Stomach (tissue), 9 donors: ENCODE results near the gene PNKP. TPM values are rescaled to one million over a fixed set of nuclear protein-coding genes. Genes with fewer than 3 reads are reported as not detected.

Experiments used
- DNase-seq, 2 donors: peaks; one replicate each; pipeline versions ENCODE4 v3.0.0 to v3.0.0-alpha.2; 2013 to 2019
- H3K27ac ChIP-seq, 5 donors: fragments of 200-600 bp in 4 of 5; sonication (generic) in 4 of 5; one replicate each; pipeline ENCODE4 v1.5.1; 2013 to 2019; ENCODE audit warnings: mild to moderate bottlenecking in 1 of 5, moderate library complexity in 1 of 5
- H3K27me3 ChIP-seq, 3 donors: fragments of 200-600 bp; sonication (generic); one replicate each; pipeline ENCODE4 v1.5.1; 2017 to 2019; ENCODE audit warnings: mixed run types in 1 of 3
- H3K36me3 ChIP-seq, 4 donors: fragments of 200-600 bp; sonication (generic); 1 replicate in 3 of 4; 2 replicates in 1 of 4; pipeline ENCODE4 v1.5.1; 2016 to 2019
- H3K4me1 ChIP-seq, 4 donors: fragments of 200-600 bp; sonication (generic); one replicate each; pipeline ENCODE4 v1.5.1; 2016 to 2019
- H3K4me3 ChIP-seq, 4 donors: fragments of 200-600 bp; sonication (generic) in 3 of 4; one replicate each; pipeline ENCODE4 v1.5.1; 2016 to 2019; ENCODE audit warnings: mild to moderate bottlenecking in 1 of 4
- H3K9me3 ChIP-seq, 4 donors: fragments of 200-600 bp; sonication (generic); one replicate each; pipeline ENCODE4 v1.5.1; 2016 to 2019
- CTCF ChIP-seq, 7 experiments: fragments of 450-650 bp in 4 of 7; fragments of 200-600 bp in 3 of 7; sonication (generic) in 3 of 7; IDR thresholded peaks; one replicate each; pipeline ENCODE4 v1.5.1; 2016 to 2019; ENCODE audit warnings: antibody characterized with exemption in 7 of 7, control low read depth in 2 of 7, mild to moderate bottlenecking in 1 of 7
- EP300 ChIP-seq: sonication (generic); formaldehyde crosslinking; IDR thresholded peaks from one replicate; pipeline ENCODE4 v1.6.1; 2017; ENCODE audit warnings: antibody characterized with exemption
- POLR2A ChIP-seq, 4 donors: fragments of 450-650 bp; IDR thresholded peaks; one replicate each; pipeline ENCODE4 v1.6.1; 2016; ENCODE audit warnings: antibody characterized with exemption in 4 of 4, control low read depth in 2 of 4, mild to moderate bottlenecking in 1 of 4, moderate library complexity in 1 of 4
- POLR2AphosphoS5 ChIP-seq, 3 donors: sonication (generic); formaldehyde crosslinking; IDR thresholded peaks; one replicate each; pipeline ENCODE4 v1.6.1; 2016; ENCODE audit warnings: antibody characterized with exemption in 3 of 3
- WGBS, 5 donors: extraction: QIAGEN DNeasy Blood & Tissue Kit in 3 of 5; methylation state at CpG; one replicate each; pipeline versions ENCODE4 v1.1.5 to v1.1.7; 2013 to 2018; 5-methylcytosine and 5-hydroxymethylcytosine counted together
- intact Hi-C: fragments of 100-400 bp; cut with DNase I; formaldehyde crosslinking; loops from one replicate; pipeline ENCODE4 v1.15.1; 2023; ENCODE audit warnings: low total_unique reads
- polyA plus RNA-seq, 3 donors: library from polyadenylated mRNA; stranded (reverse); fragments of 200-250 nt; gene quantifications; one replicate each; pipeline ENCODE4 v1.2.3, GENCODE V29; 2013
- total RNA-seq, 5 donors: library from RNA; depleted of rRNA; stranded (reverse); fragments of >200 nt; gene quantifications; one replicate each; pipeline versions ENCODE4 v1.1.0 to v1.2.3, GENCODE V29; 2014 to 2016
- donor health status: healthy with polysubstance abuse.
- donor health status: Bipolar disorder and iron deficiency.
- donor health status: healthy.

Gene PNKP
- total and polyA plus RNA-seq, 8 donors, result 30.3 to 208 (median 57.9) TPM

- DNase-seq, result no peak
- intact Hi-C loops, result no loop called here
- Histone ChIP-seq H3K27ac (no peak overlapping the region), H3K9me3 (no peaks in the 10 kb centered on the region), H3K36me3 (peaks cover 23 to 53% (median 47%) of the 10 kb centered on the region in 4 donors), H3K4me3 (no peak overlapping the region), H3K4me1 (peaks cover 0 to 14% (median 6%) of the 10 kb centered on the region in 4 donors), H3K27me3 (no peaks in the 10 kb centered on the region)
- WGBS, 5 donors, result 91 to 95% (median 94%) methylated on average over 16 of the region's 16 CpGs
- no peak for TF ChIP-seq EP300
- TF ChIP-seq POLR2A (IDR thresholded peaks at IDR 0.05), result no peak
- no peak for TF ChIP-seq POLR2AphosphoS5 (IDR thresholded peaks at IDR 0.05)
- no peak for TF ChIP-seq CTCF (IDR thresholded peaks at IDR 0.05)
Measured at GRCh38 chr19:49906879-49907564, 39.6 kb upstream of the PNKP start.

- DNase-seq, result no peak
- no peak overlapping the region for H3K27ac ChIP-seq
- no peaks in the 10 kb centered on the region for H3K4me1 ChIP-seq
- H3K4me3 ChIP-seq, result no peak overlapping the region
- H3K9me3 ChIP-seq, result no peaks in the 10 kb centered on the region
- intact Hi-C loops, result no loop called here
- TF ChIP-seq EP300 (no peak), CTCF (IDR thresholded peaks at IDR 0.05) (no peak), POLR2AphosphoS5 (IDR thresholded peaks at IDR 0.05) (no peak), POLR2A (IDR thresholded peaks at IDR 0.05) (no peak)
- peaks cover 20 to 36% (median 33%) of the 10 kb centered on the region in 4 donors for H3K36me3 ChIP-seq
- no peaks in the 10 kb centered on the region for H3K27me3 ChIP-seq
- 51 to 73% (median 63%) methylated on average over 6 of the region's 6 CpGs for WGBS, 5 donors
Measured at GRCh38 chr19:49904136-49904535, 36.8 kb upstream of the PNKP start.

GRCh38 chr19:49896863-49897621 lies 29.7 kb upstream of the PNKP start, which contains the start of gene IL4I1:
TSS of gene IL4I1 (minus strand) at chr19:49896887. CDS start at chr19:49896160, 727 bp downstream.
- Histone ChIP-seq H3K9me3 (no peaks in the 10 kb centered on the region), H3K36me3 (no peaks in the 10 kb centered on the region), H3K4me1 (peaks cover 12 to 21% (median 13%) of the 10 kb centered on the region in 4 donors), H3K4me3 (peak within 1 kb of the TSS in 1 of 4 donors; percentile 14), H3K27me3 (peaks cover 0 to 19% (median 0%) of the 10 kb centered on the region in 3 donors), H3K27ac (peak within 1 kb of the TSS in 3 of 5 donors; percentile 46 to 66 (median 55))
- WGBS, 5 donors, result 28 to 41% (median 33%) methylated on average over 12 to 20 of the region's 20 CpGs
- intact Hi-C loops, result no loop called here
- peak in 1 of 2 donors; percentile 57 for DNase-seq
- no peak for TF ChIP-seq POLR2AphosphoS5 (IDR thresholded peaks at IDR 0.05)
- TF ChIP-seq EP300, result no peak
- no peak for TF ChIP-seq POLR2A (IDR thresholded peaks at IDR 0.05)
- no peak for TF ChIP-seq CTCF (IDR thresholded peaks at IDR 0.05)

GRCh38 chr19:49895566-49896297 lies 28.4 kb upstream of the PNKP start:
- 62 to 75% (median 65%) methylated on average over 14 to 17 of the region's 17 CpGs for WGBS, 5 donors
- peaks cover 12 to 25% (median 18%) of the 10 kb centered on the region in 4 donors for H3K4me1 ChIP-seq
- intact Hi-C loops, result no loop called here
- H3K4me3 ChIP-seq, result no peak overlapping the region
- H3K27ac ChIP-seq, result peak overlapping the region in 1 of 5 donors; percentile 66
- no peaks in the 10 kb centered on the region for H3K36me3 ChIP-seq
- peaks cover 0 to 29% (median 4%) of the 10 kb centered on the region in 3 donors for H3K27me3 ChIP-seq
- DNase-seq, result no peak
- TF ChIP-seq POLR2A (IDR thresholded peaks at IDR 0.05), result no peak
- TF ChIP-seq POLR2AphosphoS5 (IDR thresholded peaks at IDR 0.05), result no peak
- no peak for TF ChIP-seq EP300
- no peak for TF ChIP-seq CTCF (IDR thresholded peaks at IDR 0.05)
- no peaks in the 10 kb centered on the region for H3K9me3 ChIP-seq
